Measurements from ENCODE around the gene SRSF4.
"Not testable (repeated sequence)": the region's sequence is repeated elsewhere in the genome, so short reads cannot be mapped to it uniquely, and the experiment has no call there.

The SRSF4 gene

GRCh38 chr1:29136391-29136915, 45.2 kb downstream of the SRSF4 start:
- Histone ChIP-seq H3K4me3 (ENCODE audit: low read depth, low read length, poor library complexity, severe bottlenecking) (no peak overlapping the region), H3K79me2 (ENCODE audit: insufficient read depth, low read length) (no peaks in the 10 kb centered on the region), H4K20me1 (ENCODE audit: insufficient read depth, low read length) (no peaks in the 10 kb centered on the region), H3K9me2 (ENCODE audit: low read depth, low read length) (no peaks in the 10 kb centered on the region), H3K4me1 (ENCODE audit: insufficient read depth, low read length, severe bottlenecking) (no peaks in the 10 kb centered on the region), H3K36me3 (ENCODE audit: insufficient read depth, low read length) (no peaks in the 10 kb centered on the region), H3K9ac (ENCODE audit: low read length) (no peak overlapping the region), H3F3A (ENCODE audit: insufficient read depth, low read length) (no peaks in the 10 kb centered on the region), H3K27me3 (ENCODE audit: insufficient read depth, low read length) (peaks cover 3% of the 10 kb centered on the region; the same call in 1 of the 2 replicates), H2AFZ (ENCODE audit: low read length) (no peak overlapping the region), H3K27ac (ENCODE audit: low read depth, low read length, poor library complexity, severe bottlenecking) (no peak overlapping the region), H3K4me2 (ENCODE audit: low read length) (no peak overlapping the region), H3K9me3 (ENCODE audit: low read length) (no peaks in the 10 kb centered on the region)
- TF ChIP-seq EZH2 (IDR thresholded peaks at IDR 0.05; ENCODE audit: borderline replicate concordance, low read length) (no peak), CTCF (IDR thresholded peaks at IDR 0.05; ENCODE audit: low read length) (no peak)

GRCh38 chr1:29134695-29135028, 47.0 kb downstream of the SRSF4 start:
- Histone ChIP-seq H3K4me3 (ENCODE audit: low read depth, low read length, poor library complexity, severe bottlenecking) (no peak overlapping the region), H3K4me1 (ENCODE audit: insufficient read depth, low read length, severe bottlenecking) (no peaks in the 10 kb centered on the region), H3K27me3 (ENCODE audit: insufficient read depth, low read length) (peaks cover 3% of the 10 kb centered on the region; the same call in 1 of the 2 replicates), H3K4me2 (ENCODE audit: low read length) (no peak overlapping the region), H3K9ac (ENCODE audit: low read length) (no peak overlapping the region), H3K27ac (ENCODE audit: low read depth, low read length, poor library complexity, severe bottlenecking) (no peak overlapping the region), H3K9me2 (ENCODE audit: low read depth, low read length) (no peaks in the 10 kb centered on the region), H4K20me1 (ENCODE audit: insufficient read depth, low read length) (no peaks in the 10 kb centered on the region), H3K36me3 (ENCODE audit: insufficient read depth, low read length) (no peaks in the 10 kb centered on the region), H3K9me3 (ENCODE audit: low read length) (no peaks in the 10 kb centered on the region), H3K79me2 (ENCODE audit: insufficient read depth, low read length) (no peaks in the 10 kb centered on the region), H2AFZ (ENCODE audit: low read length) (no peak overlapping the region), H3F3A (ENCODE audit: insufficient read depth, low read length) (no peaks in the 10 kb centered on the region)
- TF ChIP-seq CTCF (IDR thresholded peaks at IDR 0.05; ENCODE audit: low read length) (no peak), EZH2 (IDR thresholded peaks at IDR 0.05; ENCODE audit: borderline replicate concordance, low read length) (no peak)

GRCh38 chr1:29133861-29134694, 47.6 kb downstream of the SRSF4 start:
- no peak overlapping the region for H2AFZ ChIP-seq (ENCODE audit: low read length)
- no peaks in the 10 kb centered on the region for H3K79me2 ChIP-seq (ENCODE audit: insufficient read depth, low read length)
- no peaks in the 10 kb centered on the region for H3K4me1 ChIP-seq (ENCODE audit: insufficient read depth, low read length, severe bottlenecking)
- no peak overlapping the region for H3K4me2 ChIP-seq (ENCODE audit: low read length)
- H3K36me3 ChIP-seq (ENCODE audit: insufficient read depth, low read length): no peaks in the 10 kb centered on the region
- H3K27me3 ChIP-seq (ENCODE audit: insufficient read depth, low read length): peaks cover 3% of the 10 kb centered on the region; the same call in 1 of the 2 replicates
- no peak overlapping the region for H3K27ac ChIP-seq (ENCODE audit: low read depth, low read length, poor library complexity, severe bottlenecking)
- H3K4me3 ChIP-seq (ENCODE audit: low read depth, low read length, poor library complexity, severe bottlenecking): no peak overlapping the region
- no peak for TF ChIP-seq CTCF (IDR thresholded peaks at IDR 0.05; ENCODE audit: low read length)
- no peak for TF ChIP-seq EZH2 (IDR thresholded peaks at IDR 0.05; ENCODE audit: borderline replicate concordance, low read length)
- H4K20me1 ChIP-seq (ENCODE audit: insufficient read depth, low read length): no peaks in the 10 kb centered on the region
- H3K9ac ChIP-seq (ENCODE audit: low read length): no peak overlapping the region
- no peaks in the 10 kb centered on the region for H3K9me2 ChIP-seq (ENCODE audit: low read depth, low read length)
- H3F3A ChIP-seq (ENCODE audit: insufficient read depth, low read length): no peaks in the 10 kb centered on the region
- no peaks in the 10 kb centered on the region for H3K9me3 ChIP-seq (ENCODE audit: low read length)

DNA sequence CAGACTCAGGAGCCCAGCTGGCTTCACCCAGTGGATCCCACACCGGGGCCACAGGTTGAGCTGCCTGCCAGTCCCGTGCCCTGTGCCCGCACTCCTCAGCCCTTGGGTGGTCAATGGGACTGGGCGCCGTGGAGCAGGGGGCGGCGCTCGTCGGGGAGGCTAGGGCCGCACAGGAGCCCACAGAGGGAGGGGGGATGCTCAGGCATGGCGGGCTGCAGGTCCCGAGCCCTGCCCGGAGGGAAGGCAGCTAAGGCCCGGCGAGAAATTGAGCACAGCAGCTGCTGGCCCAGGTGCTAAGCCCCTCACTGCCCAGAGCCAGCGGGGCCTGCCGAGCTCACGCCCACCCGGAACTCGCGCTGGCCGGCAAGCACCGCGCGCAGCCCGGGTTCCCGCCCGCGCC, 50.6 kb downstream of the SRSF4 start:
- not testable (repeated sequence) for H3K4me2 ChIP-seq (ENCODE audit: low read length); H3K9me3 ChIP-seq (ENCODE audit: low read length); H3K27ac ChIP-seq (ENCODE audit: low read depth, low read length, poor library complexity, severe bottlenecking); H3K4me1 ChIP-seq (ENCODE audit: insufficient read depth, low read length, severe bottlenecking); H3K9ac ChIP-seq (ENCODE audit: low read length); H3F3A ChIP-seq (ENCODE audit: insufficient read depth, low read length); H4K20me1 ChIP-seq (ENCODE audit: insufficient read depth, low read length); H3K27me3 ChIP-seq (ENCODE audit: insufficient read depth, low read length); H3K36me3 ChIP-seq (ENCODE audit: insufficient read depth, low read length); H3K9me2 ChIP-seq (ENCODE audit: low read depth, low read length); H2AFZ ChIP-seq (ENCODE audit: low read length); H3K4me3 ChIP-seq (ENCODE audit: low read depth, low read length, poor library complexity, severe bottlenecking); H3K79me2 ChIP-seq (ENCODE audit: insufficient read depth, low read length)
